ENCODE data around the gene ATAD2B. TPM values are rescaled to one million over a fixed set of nuclear protein-coding genes. Genes with fewer than 3 reads are reported as not detected.
A peak's percentile ranks its signal among the peaks of the same experiment; 100 is the strongest.
"Not testable (repeated sequence)": the region's sequence is repeated elsewhere in the genome, so short reads cannot be mapped to it uniquely, and the experiment has no call there.

The ATAD2B gene
- total RNA-seq, 1 donor from 2014 or later: 24.0 TPM

GRCh38 chr2:23746141-23746863 is 180.6 kb downstream of the ATAD2B start:
- no peak overlapping the region for H3K27ac ChIP-seq
- H3K4me3 ChIP-seq: no peak overlapping the region
- ATAC-seq: no peak
- no peaks in the 10 kb centered on the region for H3K27me3 ChIP-seq
- intact Hi-C loops (cut with DNase I): no loop called here
- TF ChIP-seq, protein P1, sequence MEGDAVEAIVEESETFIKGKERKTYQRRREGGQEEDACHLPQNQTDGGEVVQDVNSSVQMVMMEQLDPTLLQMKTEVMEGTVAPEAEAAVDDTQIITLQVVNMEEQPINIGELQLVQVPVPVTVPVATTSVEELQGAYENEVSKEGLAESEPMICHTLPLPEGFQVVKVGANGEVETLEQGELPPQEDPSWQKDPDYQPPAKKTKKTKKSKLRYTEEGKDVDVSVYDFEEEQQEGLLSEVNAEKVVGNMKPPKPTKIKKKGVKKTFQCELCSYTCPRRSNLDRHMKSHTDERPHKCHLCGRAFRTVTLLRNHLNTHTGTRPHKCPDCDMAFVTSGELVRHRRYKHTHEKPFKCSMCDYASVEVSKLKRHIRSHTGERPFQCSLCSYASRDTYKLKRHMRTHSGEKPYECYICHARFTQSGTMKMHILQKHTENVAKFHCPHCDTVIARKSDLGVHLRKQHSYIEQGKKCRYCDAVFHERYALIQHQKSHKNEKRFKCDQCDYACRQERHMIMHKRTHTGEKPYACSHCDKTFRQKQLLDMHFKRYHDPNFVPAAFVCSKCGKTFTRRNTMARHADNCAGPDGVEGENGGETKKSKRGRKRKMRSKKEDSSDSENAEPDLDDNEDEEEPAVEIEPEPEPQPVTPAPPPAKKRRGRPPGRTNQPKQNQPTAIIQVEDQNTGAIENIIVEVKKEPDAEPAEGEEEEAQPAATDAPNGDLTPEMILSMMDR (IDR thresholded peaks at IDR 0.05): no peak
- peaks cover 4% of the 10 kb centered on the region for H3K36me3 ChIP-seq
- no peaks in the 10 kb centered on the region for H3K9me3 ChIP-seq
- DNase-seq: no peak
- peaks cover 7% of the 10 kb centered on the region for H3K4me1 ChIP-seq

- TF ChIP-seq, protein P1 (IDR thresholded peaks at IDR 0.05): no peak
- DNase-seq (no peak), ATAC-seq (peak; percentile 36)
- no peak overlapping the region for H3K27ac ChIP-seq
- H3K9me3 ChIP-seq: no peaks in the 10 kb centered on the region
- no peak overlapping the region for H3K4me3 ChIP-seq
- H3K36me3 ChIP-seq: peaks cover 4% of the 10 kb centered on the region
- peaks cover 7% of the 10 kb centered on the region for H3K4me1 ChIP-seq
- no peaks in the 10 kb centered on the region for H3K27me3 ChIP-seq
- intact Hi-C loops (cut with DNase I): no loop called here
These were observed 181.2 kb downstream of the ATAD2B start for GRCh38 chr2:23745726-23746105.

DNA sequence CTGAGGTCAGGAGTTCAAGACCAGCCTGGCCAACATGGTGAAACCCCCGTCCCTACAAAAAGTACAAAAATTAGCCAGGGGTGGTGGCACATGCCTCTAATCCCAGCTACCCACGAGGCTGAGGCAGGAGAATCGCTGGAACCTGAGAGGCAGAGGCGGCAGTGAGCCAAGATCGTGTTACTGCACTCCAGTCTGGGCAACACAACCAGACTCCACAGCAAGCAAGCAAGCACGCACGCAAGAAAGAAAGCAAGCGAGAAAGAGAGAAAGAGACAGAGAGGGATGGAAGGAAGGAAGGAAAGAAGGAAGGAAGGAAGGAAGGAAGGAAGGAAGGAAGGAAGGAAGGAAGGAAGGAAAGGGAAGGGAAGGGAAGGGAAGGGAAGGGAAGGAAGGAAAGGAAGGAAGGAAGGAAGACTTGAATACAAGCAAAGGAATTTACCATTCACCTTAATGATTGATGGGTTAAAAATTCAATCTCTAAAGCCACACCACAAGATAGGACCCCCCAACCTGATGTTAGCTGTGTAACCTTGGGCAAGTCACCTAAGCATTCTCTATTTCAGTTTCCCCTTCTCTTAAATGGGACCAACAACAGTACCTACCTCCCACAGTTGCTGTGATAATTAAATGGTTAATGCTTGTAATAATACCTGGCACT is 181.7 kb downstream of the ATAD2B start:
- Histone ChIP-seq H3K4me1 (peaks cover 7% of the 10 kb centered on the region), H3K4me3 (no peak overlapping the region), H3K27me3 (no peaks in the 10 kb centered on the region), H3K36me3 (peaks cover under 1% of the 10 kb centered on the region), H3K9me3 (no peaks in the 10 kb centered on the region), H3K27ac (no peak overlapping the region)
- intact Hi-C loops (cut with DNase I): no loop called here
- ATAC-seq (no peak), DNase-seq (peak; percentile 21)
- TF ChIP-seq, protein P1 (IDR thresholded peaks at IDR 0.05): no peak

GRCh38 chr2:23736783-23737182 is 190.1 kb downstream of the ATAD2B start:
- H3K27ac ChIP-seq; H3K36me3 ChIP-seq; ATAC-seq; intact Hi-C loops (cut with DNase I); DNase-seq; H3K27me3 ChIP-seq; H3K4me3 ChIP-seq; H3K4me1 ChIP-seq; H3K9me3 ChIP-seq: not testable (repeated sequence)

DNA sequence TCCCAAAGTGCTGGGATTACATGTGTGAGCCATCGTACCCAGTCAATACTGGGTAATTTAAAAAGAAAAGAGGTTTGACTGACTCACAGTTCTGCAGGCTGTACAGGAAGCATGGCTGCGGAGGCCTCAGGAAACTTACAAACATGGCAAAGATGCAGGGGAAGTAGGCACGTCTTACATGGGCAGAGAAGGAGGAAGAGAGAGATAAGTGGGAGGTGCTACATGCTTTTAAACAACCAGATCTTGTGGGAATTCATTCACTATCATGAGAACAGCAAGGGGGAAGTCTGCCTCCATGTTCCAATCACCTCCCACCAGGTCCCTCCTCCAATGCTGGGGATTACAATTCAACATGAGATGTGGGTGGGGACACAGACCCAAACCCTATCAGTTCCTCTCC is 192.5 kb downstream of the ATAD2B start:
- H3K9me3 ChIP-seq: no peaks in the 10 kb centered on the region
- no peaks in the 10 kb centered on the region for H3K36me3 ChIP-seq
- no peaks in the 10 kb centered on the region for H3K27me3 ChIP-seq
- DNase-seq: no peak
- intact Hi-C loops (cut with DNase I): no loop called here
- no peak overlapping the region for H3K4me3 ChIP-seq
- TF ChIP-seq, protein P1 (IDR thresholded peaks at IDR 0.05): no peak
- ATAC-seq: no peak
- H3K4me1 ChIP-seq: no peaks in the 10 kb centered on the region
- no peak overlapping the region for H3K27ac ChIP-seq

GRCh38 chr2:23723029-23723428 is 203.9 kb downstream of the ATAD2B start:
- DNase-seq; H3K9me3 ChIP-seq; intact Hi-C loops (cut with DNase I); H3K4me1 ChIP-seq; H3K4me3 ChIP-seq; H3K27me3 ChIP-seq; H3K36me3 ChIP-seq; H3K27ac ChIP-seq; ATAC-seq: not testable (repeated sequence)
